Colonic mucosa (tissue), 4 donors: Measurements from ENCODE around the gene GALNS. TPM values are rescaled to one million over a fixed set of nuclear protein-coding genes. Genes with fewer than 3 reads are reported as not detected.

Source experiments
- DNase-seq: peaks from one replicate; pipeline ENCODE4 v3.0.0-alpha.2; 2020
- H3K27ac ChIP-seq: fragments of 200-600 bp; one replicate; pipeline ENCODE4 v1.8.0; 2021
- H3K27me3 ChIP-seq: fragments of 200-600 bp; one replicate; pipeline ENCODE4 v1.8.0; 2021
- H3K36me3 ChIP-seq: fragments of 200-600 bp; one replicate; pipeline ENCODE4 v1.8.0; 2021
- H3K4me1 ChIP-seq: fragments of 200-600 bp; one replicate; pipeline ENCODE4 v1.8.0; 2021; ENCODE audit warnings: mild to moderate bottlenecking
- H3K4me3 ChIP-seq: fragments of 200-600 bp; one replicate; pipeline ENCODE4 v1.8.0; 2021
- H3K9ac ChIP-seq, 2 donors: one replicate each; pipeline ENCODE4 v1.7.0; 2013; ENCODE audit warnings: control low read depth in 2 of 2, low read depth in 2 of 2, low read length in 2 of 2
- H3K9me3 ChIP-seq: fragments of 200-600 bp; one replicate; pipeline ENCODE4 v1.8.0; 2021
- CTCF ChIP-seq: fragments of 200-600 bp; IDR thresholded peaks from one replicate; pipeline ENCODE4 v1.8.0; 2022; ENCODE audit warnings: antibody characterized with exemption, mild to moderate bottlenecking
- intact Hi-C: fragments of 100-400 bp; cut with DNase I; formaldehyde crosslinking; loops from one replicate; pipeline ENCODE4 v1.14.1; 2022
- total RNA-seq, 2 donors: library from RNA; stranded (reverse); fragmentation: NEBNext Ultra II Directional in 1 of 2; extraction: Animal tissue kit (Norgen Biotek cat#: 25700) in 1 of 2; gene quantifications; one replicate each; pipeline ENCODE4 v1.2.1, GENCODE V29; 2021
- donor health status: healthy.
- donor health status: DM: no; HTN: no; CAD: no.
- donor health status: DM: no; HTN: no; CAD: no.

The GALNS gene
- total RNA-seq, 2 donors from 2014 or later = 22.8 to 44.5 TPM

GRCh38 chr16:88809676-88810165, 47.0 kb downstream of the GALNS start:
- no peaks in the 10 kb centered on the region for H3K9me3 ChIP-seq
- no peaks in the 10 kb centered on the region for H3K27me3 ChIP-seq
- no peak overlapping the region for H3K27ac ChIP-seq
- TF ChIP-seq CTCF = no peak
- DNase-seq = no peak
- H3K9ac ChIP-seq = peak overlapping the region; percentile 35 to 90
- peaks cover 13% of the 10 kb centered on the region for H3K4me1 ChIP-seq
- no peaks in the 10 kb centered on the region for H3K36me3 ChIP-seq
- no peak overlapping the region for H3K4me3 ChIP-seq
- intact Hi-C loops = loop anchor here (5.0 kb wide), 1 partner anchor 48 kb away; the partner anchor contains the start of genes GALNS and TRAPPC2L

- Histone ChIP-seq H3K27ac (no peak overlapping the region), H3K4me3 (no peak overlapping the region), H3K9me3 (no peaks in the 10 kb centered on the region), H3K27me3 (no peaks in the 10 kb centered on the region), H3K36me3 (no peaks in the 10 kb centered on the region), H3K9ac (peak overlapping the region in 1 of 2 donors; percentile 26), H3K4me1 (peaks cover 19% of the 10 kb centered on the region)
- intact Hi-C loops = no loop called here
- DNase-seq = no peak
- TF ChIP-seq CTCF = no peak
Measured at GRCh38 chr16:88809068-88809675, 47.6 kb downstream of the GALNS start.

GRCh38 chr16:88807626-88808453, 48.9 kb downstream of the GALNS start:
- Histone ChIP-seq H3K4me3 (no peak overlapping the region), H3K9me3 (no peaks in the 10 kb centered on the region), H3K36me3 (no peaks in the 10 kb centered on the region), H3K27me3 (no peaks in the 10 kb centered on the region), H3K4me1 (peaks cover 20% of the 10 kb centered on the region), H3K9ac (peak overlapping the region in 1 of 2 donors; percentile 12), H3K27ac (no peak overlapping the region)
- no peak for TF ChIP-seq CTCF
- DNase-seq = no peak
- intact Hi-C loops = no loop called here

GRCh38 chr16:88807142-88807625, 49.6 kb downstream of the GALNS start:
- no peaks in the 10 kb centered on the region for H3K36me3 ChIP-seq
- TF ChIP-seq CTCF = no peak
- no peak overlapping the region for H3K9ac ChIP-seq
- no peaks in the 10 kb centered on the region for H3K27me3 ChIP-seq
- no peaks in the 10 kb centered on the region for H3K9me3 ChIP-seq
- no peak overlapping the region for H3K4me3 ChIP-seq
- no peak for DNase-seq
- no peak overlapping the region for H3K27ac ChIP-seq
- intact Hi-C loops = no loop called here
- peaks cover 20% of the 10 kb centered on the region for H3K4me1 ChIP-seq

- H3K36me3 ChIP-seq = no peaks in the 10 kb centered on the region
Measured at GRCh38 chr16:88806491-88807111, 50.1 kb downstream of the GALNS start.

More at GRCh38 chr16:88806491-88807111, 50.1 kb downstream of the GALNS start:
- no peak for TF ChIP-seq CTCF
- peaks cover 20% of the 10 kb centered on the region for H3K4me1 ChIP-seq
- H3K27me3 ChIP-seq = no peaks in the 10 kb centered on the region
- H3K9ac ChIP-seq = no peak overlapping the region
- intact Hi-C loops = no loop called here
- no peak overlapping the region for H3K27ac ChIP-seq
- no peaks in the 10 kb centered on the region for H3K9me3 ChIP-seq
- DNase-seq = no peak
- H3K4me3 ChIP-seq = no peak overlapping the region
